Small intestine (tissue), 7 donors: ENCODE data around the gene ASB1. TPM values are rescaled to one million over a fixed set of nuclear protein-coding genes. Genes with fewer than 3 reads are reported as not detected.
"Not testable (repeated sequence)": the region's sequence is repeated elsewhere in the genome, so short reads cannot be mapped to it uniquely, and the experiment has no call there.

Experiments used
- DNase-seq, 2 donors: peaks; one replicate each; pipeline versions ENCODE4 v3.0.0 to v3.0.0-alpha.2; 2013
- FAIRE-seq: peaks from 2 replicates; lab custom pipeline; 2012; peaks lifted over from hg19 to GRCh38; lab: Jason Lieb, UNC
- H3K27ac ChIP-seq, 3 donors: one replicate each; pipeline ENCODE4 v1.5.1; 2013; ENCODE audit warnings: low read length in 2 of 3, mild to moderate bottlenecking in 2 of 3, control low read depth in 1 of 3, inconsistent platforms in 1 of 3, low read depth in 1 of 3, moderate library complexity in 1 of 3
- H3K27me3 ChIP-seq, 3 donors: one replicate each; pipeline ENCODE4 v1.6.1; 2013; ENCODE audit warnings: low read length in 3 of 3, inconsistent platforms in 1 of 3; ENCODE audit not compliant: control insufficient read depth in 3 of 3, insufficient read depth in 3 of 3
- H3K36me3 ChIP-seq, 3 donors: one replicate each; pipeline ENCODE4 v1.6.1; 2013; ENCODE audit warnings: low read length in 3 of 3, inconsistent platforms in 1 of 3, low read depth in 1 of 3, mild to moderate bottlenecking in 1 of 3, moderate library complexity in 1 of 3; ENCODE audit not compliant: control insufficient read depth in 3 of 3, insufficient read depth in 2 of 3
- H3K4me1 ChIP-seq, 3 donors: one replicate each; pipeline ENCODE4 v1.6.1; 2013; ENCODE audit warnings: low read length in 2 of 3, inconsistent platforms in 1 of 3, low read depth in 1 of 3, mild to moderate bottlenecking in 1 of 3, moderate library complexity in 1 of 3; ENCODE audit not compliant: control insufficient read depth in 3 of 3, insufficient read depth in 2 of 3
- H3K4me3 ChIP-seq, 3 donors: one replicate each; pipeline ENCODE4 v1.5.1; 2013; ENCODE audit warnings: low read length in 3 of 3, control low read depth in 1 of 3, inconsistent platforms in 1 of 3, low read depth in 1 of 3, mild to moderate bottlenecking in 1 of 3, moderate library complexity in 1 of 3
- H3K9me3 ChIP-seq, 2 donors: one replicate each; pipeline ENCODE4 v1.6.1; 2013; ENCODE audit warnings: low read depth in 1 of 2, low read length in 1 of 2; ENCODE audit not compliant: control insufficient read depth in 2 of 2, insufficient read depth in 1 of 2
- WGBS, 3 donors: extraction: QIAGEN DNeasy Blood & Tissue Kit; methylation state at CpG; one replicate each; pipeline ENCODE4 v1.1.7; 2013; 5-methylcytosine and 5-hydroxymethylcytosine counted together
- polyA plus RNA-seq, 4 donors: library from polyadenylated mRNA; stranded (reverse) in 3 of 4; unstranded in 1 of 4; fragments of 200-250 nt in 3 of 4; fragments of 120-200 nt in 1 of 4; gene quantifications; one replicate each; pipeline versions ENCODE4 v1.2.1 to v1.2.3, GENCODE V29; 2013
- donor health status: healthy with polysubstance abuse.
- donor health status: control.
- donor health status: control.
- donor health status: Bipolar disorder and iron deficiency.
- donor health status: healthy.

Gene ASB1
- polyA plus RNA-seq, 4 donors = 11.2 to 20.3 (median 15.2) TPM

DNA sequence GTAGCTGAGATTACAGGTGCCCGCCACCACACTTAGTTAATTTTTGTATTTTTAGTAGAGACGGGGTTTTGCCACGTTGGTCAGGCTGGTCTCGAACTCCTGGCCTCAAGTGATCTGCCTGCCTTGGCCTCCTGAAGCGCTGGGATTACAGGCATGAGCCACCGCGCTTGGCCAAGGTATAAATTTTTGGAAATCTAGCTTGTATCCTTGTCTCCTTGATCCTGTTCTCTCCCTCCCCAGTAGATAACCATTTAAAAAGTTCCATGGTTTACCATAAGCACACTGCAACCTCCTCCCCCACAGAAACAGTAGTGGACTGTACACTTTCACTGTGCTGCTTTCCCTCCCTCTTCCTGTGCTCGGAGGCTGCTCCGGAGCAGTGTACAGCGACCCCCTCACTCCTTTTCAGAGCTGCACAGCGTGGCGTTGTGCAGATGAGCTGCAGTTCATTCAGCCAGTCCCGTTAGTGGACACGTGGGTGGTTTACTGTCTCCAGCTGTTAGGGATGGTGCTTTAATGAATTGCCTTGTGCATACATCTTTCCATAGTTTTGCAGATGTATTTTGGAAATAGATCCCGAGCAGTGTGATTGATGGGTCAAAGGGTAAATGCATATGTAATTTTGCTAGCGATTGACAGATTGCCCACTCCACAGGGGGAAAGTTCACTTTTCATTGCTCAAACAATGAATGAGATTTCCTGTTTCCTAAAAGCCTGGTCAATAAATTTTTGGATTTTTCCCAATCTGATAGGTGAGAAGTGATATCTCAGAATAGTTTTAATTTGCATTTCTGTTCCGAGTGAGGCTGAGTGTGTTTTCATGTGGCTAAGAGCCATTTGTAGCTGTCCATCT is 14.8 kb downstream of the ASB1 start:
- 49 to 59% (median 57%) methylated on average over 17 of the region's 17 CpGs for WGBS, 3 donors
- Histone ChIP-seq H3K36me3 (peaks cover 11 to 39% (median 16%) of the 10 kb centered on the region in 3 donors), H3K27ac (no peak overlapping the region), H3K9me3 (no peaks in the 10 kb centered on the region), H3K4me1 (no peaks in the 10 kb centered on the region), H3K27me3 (no peaks in the 10 kb centered on the region), H3K4me3 (no peak overlapping the region)
- FAIRE-seq (no peak), DNase-seq (peak in 1 of 2 donors; percentile 41)

DNA sequence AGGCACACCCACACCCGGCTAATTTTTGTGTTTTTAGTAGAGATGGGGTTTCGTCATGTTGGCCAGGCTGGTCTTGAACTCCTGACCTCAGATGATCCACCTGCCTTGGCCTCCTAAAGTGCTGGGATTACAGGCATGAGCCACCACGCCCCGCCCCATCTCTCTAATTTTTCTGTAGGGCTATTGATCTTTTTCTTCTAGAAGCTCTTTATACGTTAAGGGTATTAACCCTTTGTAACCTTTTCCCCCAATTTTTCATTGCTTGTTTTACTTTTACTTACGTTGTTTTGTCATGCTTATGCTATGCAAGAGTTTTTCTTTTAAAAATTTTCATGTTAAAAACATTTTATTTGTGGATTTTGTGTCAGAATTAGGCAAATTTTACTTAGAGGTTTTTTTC is 15.5 kb downstream of the ASB1 start:
- not testable (repeated sequence) for FAIRE-seq, H3K9me3 ChIP-seq, H3K4me1 ChIP-seq, H3K4me3 ChIP-seq, DNase-seq, H3K27me3 ChIP-seq, H3K27ac ChIP-seq
- 35 to 70% (median 64%) methylated on average over 6 of the region's 6 CpGs for WGBS, 3 donors
- peaks cover 12 to 43% (median 23%) of the 10 kb centered on the region in 3 donors for H3K36me3 ChIP-seq

DNA sequence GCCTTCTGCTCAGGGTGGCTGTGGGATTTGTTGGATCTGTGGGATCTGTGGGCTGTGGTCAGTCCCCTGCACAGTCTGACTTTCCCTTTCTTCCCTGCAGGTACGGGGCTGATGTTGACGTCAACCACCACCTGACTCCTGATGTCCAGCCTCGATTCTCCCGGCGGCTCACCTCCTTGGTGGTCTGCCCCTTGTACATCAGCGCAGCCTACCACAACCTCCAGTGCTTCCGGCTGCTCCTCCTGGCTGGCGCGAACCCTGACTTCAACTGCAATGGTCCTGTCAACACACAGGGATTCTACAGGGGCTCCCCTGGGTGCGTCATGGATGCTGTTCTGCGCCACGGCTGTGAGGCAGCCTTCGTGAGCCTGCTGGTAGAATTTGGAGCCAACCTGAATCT is 17.5 kb downstream of the ASB1 start:
- 94 to 98% (median 96%) methylated on average over 13 of the region's 13 CpGs for WGBS, 3 donors
- H3K36me3 ChIP-seq = peaks cover 12 to 55% (median 31%) of the 10 kb centered on the region in 3 donors
- FAIRE-seq = no peak

GRCh38 chr2:238445409-238446190 is 18.9 kb downstream of the ASB1 start:
- WGBS, 3 donors = 86 to 89% (median 89%) methylated on average over 17 of the region's 17 CpGs
- Histone ChIP-seq H3K9me3 (no peaks in the 10 kb centered on the region), H3K4me1 (no peaks in the 10 kb centered on the region), H3K27ac (no peak overlapping the region), H3K36me3 (peaks cover 12 to 60% (median 33%) of the 10 kb centered on the region in 3 donors), H3K27me3 (no peaks in the 10 kb centered on the region), H3K4me3 (no peak overlapping the region)
- DNase-seq = no peak
- FAIRE-seq = no peak

More for the DNA sequence above, 17.5 kb downstream of the ASB1 start:
- no peak for DNase-seq
- Histone ChIP-seq H3K27me3 (no peaks in the 10 kb centered on the region), H3K9me3 (no peaks in the 10 kb centered on the region), H3K4me1 (no peaks in the 10 kb centered on the region), H3K27ac (no peak overlapping the region), H3K4me3 (no peak overlapping the region)

- H3K9me3 ChIP-seq = no peaks in the 10 kb centered on the region
- WGBS, 3 donors = 96% methylated on average over 8 of the region's 8 CpGs
- H3K4me3 ChIP-seq = no peak overlapping the region
- peaks cover 12 to 64% (median 35%) of the 10 kb centered on the region in 3 donors for H3K36me3 ChIP-seq
- H3K27ac ChIP-seq = no peak overlapping the region
- no peaks in the 10 kb centered on the region for H3K27me3 ChIP-seq
- FAIRE-seq = no peak
- no peaks in the 10 kb centered on the region for H3K4me1 ChIP-seq
- no peak for DNase-seq
These were observed 19.6 kb downstream of the ASB1 start for GRCh38 chr2:238446371-238446770.

DNA sequence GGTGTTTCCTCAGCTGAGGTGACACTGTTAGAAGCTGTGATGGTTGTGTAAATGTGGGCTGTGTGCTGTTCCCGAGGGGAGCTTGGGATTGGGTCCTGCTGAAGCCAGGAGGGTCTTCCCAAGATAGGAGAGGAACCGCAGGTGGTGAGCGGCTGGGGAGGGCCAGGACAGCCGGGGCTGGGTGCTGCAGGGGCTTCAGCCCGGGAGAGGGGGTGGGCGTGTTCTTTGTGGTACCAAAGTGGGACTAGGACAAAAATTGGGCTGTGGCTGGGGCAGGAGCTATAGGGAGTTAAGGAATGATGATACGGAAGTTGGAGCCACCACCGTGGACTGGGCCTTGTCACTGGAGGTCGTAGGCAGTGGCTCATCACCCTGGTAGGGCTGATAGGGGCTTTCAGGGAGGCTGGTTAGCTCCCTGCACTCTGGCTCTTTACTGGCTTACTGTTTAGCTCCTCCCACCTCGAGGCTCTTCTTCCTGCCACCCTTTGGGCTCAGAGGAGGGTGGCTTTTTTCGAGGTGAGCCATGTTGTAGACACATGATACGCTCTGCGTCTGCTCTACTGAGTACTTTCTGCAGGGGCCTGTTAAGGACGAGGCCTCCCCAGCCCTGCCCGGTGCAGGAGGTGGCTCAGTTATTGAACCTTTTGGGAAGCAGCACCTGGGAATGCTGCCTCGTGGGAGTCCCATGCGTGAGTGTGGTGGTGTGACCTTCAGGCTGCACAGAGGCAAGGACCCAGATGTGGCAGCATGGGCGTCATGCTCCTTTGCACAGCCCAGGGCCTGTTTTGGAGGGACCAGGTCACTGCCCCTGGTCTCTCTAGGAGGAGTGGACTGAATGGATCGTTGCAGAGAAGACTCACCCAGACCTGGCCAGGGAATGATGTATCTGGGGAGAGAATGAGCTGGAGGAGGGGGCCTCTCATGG is 21.6 kb downstream of the ASB1 start:
- Histone ChIP-seq H3K27me3 (no peaks in the 10 kb centered on the region), H3K4me1 (no peaks in the 10 kb centered on the region), H3K4me3 (no peak overlapping the region), H3K36me3 (peaks cover 12 to 78% (median 40%) of the 10 kb centered on the region in 3 donors), H3K9me3 (no peaks in the 10 kb centered on the region), H3K27ac (no peak overlapping the region)
- 86 to 89% (median 89%) methylated on average over 19 of the region's 19 CpGs for WGBS, 3 donors
- DNase-seq (no peak), FAIRE-seq (no peak)

- 79 to 89% (median 89%) methylated on average over 8 of the region's 8 CpGs for WGBS, 3 donors
- H3K36me3 ChIP-seq = peaks cover 11 to 76% (median 39%) of the 10 kb centered on the region in 3 donors
- no peak for FAIRE-seq
These were observed 22.5 kb downstream of the ASB1 start for GRCh38 chr2:238449241-238449640.

More at GRCh38 chr2:238449241-238449640, 22.5 kb downstream of the ASB1 start:
- Histone ChIP-seq H3K9me3 (no peaks in the 10 kb centered on the region), H3K27me3 (no peaks in the 10 kb centered on the region), H3K27ac (no peak overlapping the region), H3K4me3 (no peak overlapping the region), H3K4me1 (no peaks in the 10 kb centered on the region)
- DNase-seq = no peak
